Cardiac muscle cell (in vitro differentiated cells and primary cell): ENCODE data around the gene CTTNBP2. TPM values are rescaled to one million over a fixed set of nuclear protein-coding genes. Genes with fewer than 3 reads are reported as not detected.
A peak's percentile ranks its signal among the peaks of the same experiment; 100 is the strongest.

Experiments
- DNase-seq, 2 donors: peaks; one replicate each; pipeline versions ENCODE4 v3.0.0 to v3.0.0-alpha.2; 2010 to 2017; ENCODE audit warnings: low read depth in 1 of 2, low spot score in 1 of 2
- H3K27ac ChIP-seq: fragments of 200-600 bp; sonication (generic); 2 replicates; pipeline ENCODE4 v1.5.1; 2016
- H3K27me3 ChIP-seq: fragments of 200-600 bp; sonication (generic); 2 replicates; pipeline ENCODE4 v1.6.0; 2016; ENCODE audit warnings: control low read depth
- H3K36me3 ChIP-seq: fragments of 200-600 bp; sonication (generic); 2 replicates; pipeline ENCODE4 v1.5.1; 2016; ENCODE audit warnings: control low read depth
- H3K4me1 ChIP-seq: fragments of 200-600 bp; sonication (generic); 2 replicates; pipeline ENCODE4 v1.8.1; 2017; ENCODE audit warnings: low read depth, mild to moderate bottlenecking, mixed run types
- H3K4me3 ChIP-seq: fragments of 200-600 bp; sonication (generic); 2 replicates; pipeline ENCODE4 v1.5.1; 2016; ENCODE audit warnings: mild to moderate bottlenecking
- H3K9me3 ChIP-seq: fragments of 200-600 bp; sonication (generic); 2 replicates; pipeline ENCODE4 v1.5.1; 2017; ENCODE audit warnings: low read depth, mild to moderate bottlenecking, control low read depth
- polyA plus RNA-seq: library from polyadenylated mRNA; unstranded; fragments of >200 nt; fragmentation: Nextera tagmentation; extraction: Ambion mirVana; gene quantifications from 2 replicates; pipeline ENCODE4 v1.2.1, GENCODE V29; 2016
- total RNA-seq: library from RNA; depleted of rRNA; stranded (reverse); fragments of >200 nt; gene quantifications from 2 replicates; pipeline ENCODE4 v1.2.3, GENCODE V29; 2016
- TF ChIP-seq, protein P1 (sequence below): IDR thresholded peaks from 2 replicates; pipeline ENCODE4 v1.5.1; 2012; ENCODE audit warnings: low read depth, mild to moderate bottlenecking, low read length

The CTTNBP2 gene
- total and polyA plus RNA-seq, 2 experiments from 2014 or later, result 30.0 to 51.2 TPM

DNA sequence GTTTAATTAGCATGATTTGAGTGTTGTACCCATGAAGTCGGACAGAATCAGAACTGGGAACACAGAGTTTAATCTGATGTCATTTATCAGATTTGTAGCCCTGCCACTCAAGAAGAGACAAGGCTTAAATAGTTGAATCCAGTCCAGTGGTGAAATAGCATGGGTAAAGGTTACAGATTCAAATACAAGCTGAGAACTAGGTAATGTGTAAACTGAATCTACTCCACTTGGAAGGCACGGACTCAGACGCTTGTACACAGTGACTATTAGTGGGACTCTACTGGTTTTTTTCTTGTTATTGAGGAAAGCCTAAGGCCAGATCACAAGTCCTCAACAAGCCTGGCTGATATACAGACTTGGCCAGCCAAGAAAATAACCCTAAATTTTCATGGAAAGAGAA lies 142.9 kb downstream of the CTTNBP2 start:
- Histone ChIP-seq H3K4me3 (no peak overlapping the region), H3K27ac (no peak overlapping the region), H3K36me3 (peaks cover 33% of the 10 kb centered on the region), H3K27me3 (no peaks in the 10 kb centered on the region), H3K4me1 (no peaks in the 10 kb centered on the region), H3K9me3 (no peaks in the 10 kb centered on the region)
- DNase-seq, result no peak
- TF ChIP-seq, protein P1, sequence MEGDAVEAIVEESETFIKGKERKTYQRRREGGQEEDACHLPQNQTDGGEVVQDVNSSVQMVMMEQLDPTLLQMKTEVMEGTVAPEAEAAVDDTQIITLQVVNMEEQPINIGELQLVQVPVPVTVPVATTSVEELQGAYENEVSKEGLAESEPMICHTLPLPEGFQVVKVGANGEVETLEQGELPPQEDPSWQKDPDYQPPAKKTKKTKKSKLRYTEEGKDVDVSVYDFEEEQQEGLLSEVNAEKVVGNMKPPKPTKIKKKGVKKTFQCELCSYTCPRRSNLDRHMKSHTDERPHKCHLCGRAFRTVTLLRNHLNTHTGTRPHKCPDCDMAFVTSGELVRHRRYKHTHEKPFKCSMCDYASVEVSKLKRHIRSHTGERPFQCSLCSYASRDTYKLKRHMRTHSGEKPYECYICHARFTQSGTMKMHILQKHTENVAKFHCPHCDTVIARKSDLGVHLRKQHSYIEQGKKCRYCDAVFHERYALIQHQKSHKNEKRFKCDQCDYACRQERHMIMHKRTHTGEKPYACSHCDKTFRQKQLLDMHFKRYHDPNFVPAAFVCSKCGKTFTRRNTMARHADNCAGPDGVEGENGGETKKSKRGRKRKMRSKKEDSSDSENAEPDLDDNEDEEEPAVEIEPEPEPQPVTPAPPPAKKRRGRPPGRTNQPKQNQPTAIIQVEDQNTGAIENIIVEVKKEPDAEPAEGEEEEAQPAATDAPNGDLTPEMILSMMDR, result no peak

DNA sequence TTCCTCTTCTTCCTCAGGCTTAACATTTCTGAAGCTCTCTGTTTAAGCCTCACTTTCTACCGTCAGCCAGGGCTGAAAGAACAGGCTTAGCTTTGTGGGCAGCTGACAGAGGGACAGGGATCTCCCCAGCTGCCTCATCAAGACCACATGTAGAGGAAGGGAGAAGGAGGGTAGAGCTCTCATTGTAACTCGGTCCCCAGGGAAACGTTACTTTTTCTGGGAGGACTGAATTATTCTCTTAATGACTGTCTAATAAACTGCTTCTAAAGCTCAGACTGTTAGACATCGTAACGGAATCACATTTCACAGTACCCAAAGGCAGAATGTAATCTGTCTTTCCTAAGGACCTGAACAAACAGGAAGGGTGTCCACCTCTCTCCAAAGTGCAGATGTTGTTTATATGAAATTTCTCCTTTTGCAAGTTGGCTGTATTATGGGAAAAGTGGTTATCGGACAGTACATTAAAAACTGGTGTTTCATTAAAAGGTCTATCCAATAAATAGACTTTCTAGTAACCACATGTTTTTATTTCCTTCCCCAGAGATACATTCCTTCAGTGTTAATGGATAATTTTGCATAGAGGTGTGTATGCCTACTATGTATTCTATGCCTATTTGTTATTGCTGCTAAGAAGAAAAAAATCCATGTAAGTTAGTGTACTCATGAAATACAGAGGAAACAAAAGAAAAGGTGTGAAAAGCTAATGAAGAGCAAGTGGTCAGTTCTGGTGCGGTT lies 144.2 kb downstream of the CTTNBP2 start:
- Histone ChIP-seq H3K4me1 (no peaks in the 10 kb centered on the region), H3K27ac (peak overlapping the region; percentile 9), H3K27me3 (no peaks in the 10 kb centered on the region), H3K36me3 (peaks cover 28% of the 10 kb centered on the region), H3K4me3 (no peak overlapping the region), H3K9me3 (no peaks in the 10 kb centered on the region)
- DNase-seq, result no peak
- TF ChIP-seq, protein P1, result no peak

DNA sequence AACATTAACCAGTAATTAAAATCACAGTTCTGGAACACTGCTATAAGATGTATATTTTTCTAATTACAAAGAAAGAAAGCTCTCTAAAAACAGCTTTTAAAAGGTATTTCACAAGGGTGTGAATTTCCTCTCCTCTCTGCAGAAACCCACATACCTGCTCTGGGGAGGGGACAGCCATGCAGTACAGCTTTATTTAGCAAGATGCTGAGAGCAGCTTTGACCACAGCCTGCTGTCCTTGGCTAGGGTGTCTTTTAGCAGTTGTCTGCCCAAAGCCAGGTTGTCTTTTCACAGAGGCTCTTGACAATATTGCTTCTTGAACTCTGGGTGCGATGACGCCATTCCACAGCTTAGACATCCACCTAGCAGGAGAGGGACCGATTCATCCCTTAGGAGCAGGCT lies 148.3 kb downstream of the CTTNBP2 start:
- TF ChIP-seq, protein P1, result no peak
- Histone ChIP-seq H3K27me3 (no peaks in the 10 kb centered on the region), H3K4me1 (no peaks in the 10 kb centered on the region), H3K9me3 (no peaks in the 10 kb centered on the region), H3K4me3 (no peak overlapping the region), H3K27ac (no peak overlapping the region), H3K36me3 (peaks cover 25% of the 10 kb centered on the region)
- no peak for DNase-seq

DNA sequence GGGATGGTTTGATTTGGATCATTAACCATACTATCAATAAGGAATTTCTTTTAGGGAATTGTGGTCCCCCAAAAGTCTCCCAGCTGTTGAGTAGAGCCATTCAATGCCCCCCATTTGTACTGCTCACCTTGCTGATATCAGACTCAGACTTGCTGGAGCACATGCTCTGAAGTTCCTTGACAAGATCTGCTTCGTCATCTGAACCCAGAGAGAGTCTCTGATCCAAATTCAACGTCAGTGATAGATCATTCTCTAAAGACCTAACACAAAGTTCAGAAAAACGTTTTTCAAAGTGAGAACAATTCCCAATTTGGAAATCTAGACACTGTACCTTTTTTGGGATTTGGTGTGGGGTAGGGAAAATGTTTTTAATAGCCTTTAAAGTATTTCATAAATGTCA lies 153.9 kb downstream of the CTTNBP2 start:
- no peaks in the 10 kb centered on the region for H3K27me3 ChIP-seq
- TF ChIP-seq, protein P1, result no peak
- H3K9me3 ChIP-seq, result no peaks in the 10 kb centered on the region
- no peak overlapping the region for H3K4me3 ChIP-seq
- no peak overlapping the region for H3K27ac ChIP-seq
- peaks cover 37% of the 10 kb centered on the region for H3K36me3 ChIP-seq
- no peaks in the 10 kb centered on the region for H3K4me1 ChIP-seq
- DNase-seq, result no peak

DNA sequence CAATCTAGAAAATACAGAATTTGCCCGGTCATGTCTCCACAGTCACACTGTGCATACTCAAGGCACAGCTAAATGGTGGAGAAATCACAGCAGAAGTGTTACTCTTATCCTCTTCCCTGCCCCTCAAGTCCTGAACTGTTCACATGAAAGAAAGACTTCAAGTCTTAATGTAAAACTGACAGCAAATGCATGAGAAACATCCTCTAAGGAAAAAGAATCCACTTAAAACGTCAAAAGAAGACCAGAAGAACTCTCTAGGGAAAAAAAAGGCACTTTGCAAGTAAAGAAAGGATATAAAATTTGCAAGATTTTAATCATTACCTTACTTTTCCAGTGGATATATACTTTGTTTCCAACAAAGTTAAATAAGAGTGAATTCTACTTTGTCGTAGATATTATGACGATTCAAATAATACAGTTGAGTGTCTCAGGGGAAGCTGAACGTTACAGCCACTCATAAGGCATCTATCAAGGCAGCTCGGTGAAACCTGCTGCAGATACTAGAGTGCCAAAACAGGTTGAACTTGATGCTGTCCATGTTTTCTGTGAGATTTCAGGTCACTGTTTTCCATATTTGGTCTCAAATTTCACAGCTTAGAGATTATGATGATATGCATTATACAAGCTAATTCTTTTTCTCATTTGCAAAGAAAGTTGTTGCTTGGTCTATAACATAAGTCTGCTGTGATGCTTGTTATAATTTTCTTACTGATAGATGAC lies 155.0 kb downstream of the CTTNBP2 start:
- no peaks in the 10 kb centered on the region for H3K9me3 ChIP-seq
- H3K4me3 ChIP-seq, result no peak overlapping the region
- H3K4me1 ChIP-seq, result no peaks in the 10 kb centered on the region
- TF ChIP-seq, protein P1, result no peak
- H3K27ac ChIP-seq, result peak overlapping the region; percentile 41
- no peak for DNase-seq
- peaks cover 30% of the 10 kb centered on the region for H3K36me3 ChIP-seq
- no peaks in the 10 kb centered on the region for H3K27me3 ChIP-seq
